HG03064 (cell line): Measurements from ENCODE around the gene NPC1L1.

Experiments used
- ATAC-seq: cut with Tn5 transposase; IDR thresholded peaks from one replicate; pipeline ENCODE4 v1.9.1; 2021; ENCODE audit warnings: low read depth; ENCODE audit not compliant: unreplicated experiment

Gene NPC1L1

GRCh38 chr7:44482502-44483485 is 58.3 kb downstream of the NPC1L1 start:
- ATAC-seq = no peak

- no peak for ATAC-seq
Measured at GRCh38 chr7:44477938-44478337, 63.2 kb downstream of the NPC1L1 start.

GRCh38 chr7:44477063-44477830 is 63.9 kb downstream of the NPC1L1 start:
- no peak for ATAC-seq

- no peak for ATAC-seq
Measured at GRCh38 chr7:44476313-44476712, 64.8 kb downstream of the NPC1L1 start.

- ATAC-seq = no peak
Measured at GRCh38 chr7:44473295-44473694, 67.8 kb downstream of the NPC1L1 start.

- no peak for ATAC-seq
Measured at GRCh38 chr7:44472843-44473242, 68.3 kb downstream of the NPC1L1 start.

GRCh38 chr7:44471850-44472249 is 69.3 kb downstream of the NPC1L1 start:
- ATAC-seq = no peak

GRCh38 chr7:44471436-44471835 is 69.7 kb downstream of the NPC1L1 start:
- ATAC-seq = no peak

GRCh38 chr7:44470628-44471245 is 70.4 kb downstream of the NPC1L1 start:
- no peak for ATAC-seq

- no peak for ATAC-seq
Measured at GRCh38 chr7:44470135-44470479, 71.0 kb downstream of the NPC1L1 start.

GRCh38 chr7:44469461-44470134 is 71.5 kb downstream of the NPC1L1 start:
- no peak for ATAC-seq

GRCh38 chr7:44467217-44467548 is 73.9 kb downstream of the NPC1L1 start:
- no peak for ATAC-seq

- ATAC-seq = no peak
Measured at GRCh38 chr7:44466300-44467216, 74.6 kb downstream of the NPC1L1 start.

- no peak for ATAC-seq
Measured at GRCh38 chr7:44465490-44465889, 75.6 kb downstream of the NPC1L1 start.

GRCh38 chr7:44463169-44463808 is 77.8 kb downstream of the NPC1L1 start:
- no peak for ATAC-seq
